Measurements from ENCODE around the gene CFB.

The CFB gene

DNA sequence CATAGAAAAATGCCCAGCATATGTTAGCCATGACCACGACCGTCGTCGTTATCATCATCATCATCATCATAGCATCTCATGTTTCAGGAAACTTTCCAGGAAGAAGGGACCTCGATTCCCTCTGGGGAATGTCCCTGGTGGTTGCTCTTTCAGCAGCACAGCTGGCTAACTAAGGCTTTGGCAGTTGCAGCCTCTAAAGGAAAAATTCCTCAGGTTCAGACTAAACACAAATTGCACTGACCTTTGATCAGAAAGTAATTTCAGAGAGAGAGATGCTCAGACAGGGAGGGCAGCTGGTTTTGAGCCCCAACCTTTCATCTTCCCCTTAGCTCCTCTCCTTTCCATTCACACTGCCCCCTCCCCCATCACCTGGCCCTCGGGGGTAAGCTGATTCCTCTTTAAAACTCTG lies 5.6 kb upstream of the CFB start:
- no peak for DNase-seq (ENCODE audit: low read depth)
- no peak overlapping the region for H3K4me3 ChIP-seq (ENCODE audit: low read depth, low read length)
- TF ChIP-seq, protein P1, sequence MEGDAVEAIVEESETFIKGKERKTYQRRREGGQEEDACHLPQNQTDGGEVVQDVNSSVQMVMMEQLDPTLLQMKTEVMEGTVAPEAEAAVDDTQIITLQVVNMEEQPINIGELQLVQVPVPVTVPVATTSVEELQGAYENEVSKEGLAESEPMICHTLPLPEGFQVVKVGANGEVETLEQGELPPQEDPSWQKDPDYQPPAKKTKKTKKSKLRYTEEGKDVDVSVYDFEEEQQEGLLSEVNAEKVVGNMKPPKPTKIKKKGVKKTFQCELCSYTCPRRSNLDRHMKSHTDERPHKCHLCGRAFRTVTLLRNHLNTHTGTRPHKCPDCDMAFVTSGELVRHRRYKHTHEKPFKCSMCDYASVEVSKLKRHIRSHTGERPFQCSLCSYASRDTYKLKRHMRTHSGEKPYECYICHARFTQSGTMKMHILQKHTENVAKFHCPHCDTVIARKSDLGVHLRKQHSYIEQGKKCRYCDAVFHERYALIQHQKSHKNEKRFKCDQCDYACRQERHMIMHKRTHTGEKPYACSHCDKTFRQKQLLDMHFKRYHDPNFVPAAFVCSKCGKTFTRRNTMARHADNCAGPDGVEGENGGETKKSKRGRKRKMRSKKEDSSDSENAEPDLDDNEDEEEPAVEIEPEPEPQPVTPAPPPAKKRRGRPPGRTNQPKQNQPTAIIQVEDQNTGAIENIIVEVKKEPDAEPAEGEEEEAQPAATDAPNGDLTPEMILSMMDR (IDR thresholded peaks at IDR 0.05; ENCODE audit: control insufficient read depth, extremely low read depth, insufficient read depth) = no peak

DNA sequence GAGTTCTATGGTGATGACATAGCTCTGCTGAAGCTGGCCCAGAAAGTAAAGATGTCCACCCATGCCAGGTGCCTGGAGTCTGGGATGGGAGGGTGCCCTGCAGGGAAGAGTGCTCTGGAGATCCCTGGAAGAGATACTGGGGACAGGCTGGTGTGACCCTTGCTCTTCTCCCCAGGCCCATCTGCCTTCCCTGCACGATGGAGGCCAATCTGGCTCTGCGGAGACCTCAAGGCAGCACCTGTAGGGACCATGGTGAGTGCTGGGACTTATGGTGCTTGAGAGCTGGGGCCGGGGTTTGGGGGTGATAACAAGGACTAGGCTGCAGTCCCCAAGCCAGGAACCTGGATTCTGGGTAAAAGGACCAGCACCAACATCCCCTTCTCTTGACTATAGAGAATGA lies 2.2 kb upstream of the CFB start:
- no peak overlapping the region for H3K4me3 ChIP-seq (ENCODE audit: low read depth, low read length)
- TF ChIP-seq, protein P1 (IDR thresholded peaks at IDR 0.05; ENCODE audit: control insufficient read depth, extremely low read depth, insufficient read depth) = no peak
- no peak for DNase-seq (ENCODE audit: low read depth)

DNA sequence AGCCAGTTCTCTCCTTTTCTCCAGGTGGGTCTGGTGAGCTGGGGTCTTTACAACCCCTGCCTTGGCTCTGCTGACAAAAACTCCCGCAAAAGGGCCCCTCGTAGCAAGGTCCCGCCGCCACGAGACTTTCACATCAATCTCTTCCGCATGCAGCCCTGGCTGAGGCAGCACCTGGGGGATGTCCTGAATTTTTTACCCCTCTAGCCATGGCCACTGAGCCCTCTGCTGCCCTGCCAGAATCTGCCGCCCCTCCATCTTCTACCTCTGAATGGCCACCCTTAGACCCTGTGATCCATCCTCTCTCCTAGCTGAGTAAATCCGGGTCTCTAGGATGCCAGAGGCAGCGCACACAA lies 765 bp upstream of the CFB start:
- TF ChIP-seq, protein P1 (IDR thresholded peaks at IDR 0.05; ENCODE audit: control insufficient read depth, extremely low read depth, insufficient read depth) = no peak
- no peak overlapping the region for H3K4me3 ChIP-seq (ENCODE audit: low read depth, low read length)
- no peak for DNase-seq (ENCODE audit: low read depth)

DNA sequence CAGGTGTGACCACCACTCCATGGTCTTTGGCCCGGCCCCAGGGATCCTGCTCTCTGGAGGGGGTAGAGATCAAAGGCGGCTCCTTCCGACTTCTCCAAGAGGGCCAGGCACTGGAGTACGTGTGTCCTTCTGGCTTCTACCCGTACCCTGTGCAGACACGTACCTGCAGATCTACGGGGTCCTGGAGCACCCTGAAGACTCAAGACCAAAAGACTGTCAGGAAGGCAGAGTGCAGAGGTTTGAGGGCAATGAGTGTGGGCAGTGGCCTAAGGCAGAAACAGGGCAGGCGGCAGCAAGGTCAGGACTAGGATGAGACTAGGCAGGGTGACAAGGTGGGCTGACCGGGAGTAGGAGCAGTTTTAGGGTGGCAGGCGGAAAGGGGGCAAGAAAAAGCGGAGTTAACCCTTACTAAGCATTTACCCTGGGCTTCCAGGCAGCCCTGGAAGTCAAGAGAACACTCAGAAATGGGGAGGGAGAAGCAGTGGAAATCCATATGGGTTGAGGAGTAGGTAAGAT lies 533 bp downstream of the CFB start:
- TF ChIP-seq, protein P1 (IDR thresholded peaks at IDR 0.05; ENCODE audit: control insufficient read depth, extremely low read depth, insufficient read depth) = no peak
- H3K4me3 ChIP-seq (ENCODE audit: low read depth, low read length) = no peak overlapping the region
- DNase-seq (ENCODE audit: low read depth) = no peak

DNA sequence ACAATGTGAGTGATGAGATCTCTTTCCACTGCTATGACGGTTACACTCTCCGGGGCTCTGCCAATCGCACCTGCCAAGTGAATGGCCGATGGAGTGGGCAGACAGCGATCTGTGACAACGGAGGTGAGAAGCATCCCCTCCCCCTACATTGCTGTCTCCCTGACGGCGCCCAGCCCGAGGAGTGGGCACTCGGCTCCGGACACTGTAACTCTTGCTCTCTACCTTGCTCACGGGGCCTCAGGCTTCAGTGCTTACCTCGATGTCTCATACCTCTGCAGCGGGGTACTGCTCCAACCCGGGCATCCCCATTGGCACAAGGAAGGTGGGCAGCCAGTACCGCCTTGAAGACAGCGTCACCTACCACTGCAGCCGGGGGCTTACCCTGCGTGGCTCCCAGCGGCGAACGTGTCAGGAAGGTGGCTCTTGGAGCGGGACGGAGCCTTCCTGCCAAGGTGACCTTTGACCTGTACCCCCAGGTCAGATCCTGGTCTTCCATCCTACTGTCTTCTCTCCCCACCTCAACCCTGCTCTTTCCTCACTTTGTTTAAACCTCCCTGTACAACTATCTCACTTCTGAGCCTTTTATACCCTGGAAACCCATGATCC lies 1.3 kb downstream of the CFB start:
- TF ChIP-seq, protein P1 (IDR thresholded peaks at IDR 0.05; ENCODE audit: control insufficient read depth, extremely low read depth, insufficient read depth) = no peak
- DNase-seq (ENCODE audit: low read depth) = no peak
- no peak overlapping the region for H3K4me3 ChIP-seq (ENCODE audit: low read depth, low read length)

DNA sequence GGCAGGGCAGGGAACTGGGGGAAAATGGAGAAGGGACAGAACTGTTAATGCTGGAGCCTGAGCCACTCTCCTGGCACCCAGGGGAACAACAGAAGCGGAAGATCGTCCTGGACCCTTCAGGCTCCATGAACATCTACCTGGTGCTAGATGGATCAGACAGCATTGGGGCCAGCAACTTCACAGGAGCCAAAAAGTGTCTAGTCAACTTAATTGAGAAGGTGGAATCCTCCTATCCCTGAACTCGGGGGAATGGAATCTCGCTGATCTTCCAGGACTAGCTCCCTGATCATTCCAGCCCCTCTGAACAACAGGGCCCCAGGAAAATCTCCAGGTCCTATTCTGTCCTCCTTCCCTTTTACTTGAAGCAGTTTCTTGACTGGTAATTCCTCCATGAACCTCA lies 2.0 kb downstream of the CFB start:
- DNase-seq (ENCODE audit: low read depth) = no peak
- H3K4me3 ChIP-seq (ENCODE audit: low read depth, low read length) = no peak overlapping the region
- TF ChIP-seq, protein P1 (IDR thresholded peaks at IDR 0.05; ENCODE audit: control insufficient read depth, extremely low read depth, insufficient read depth) = no peak

DNA sequence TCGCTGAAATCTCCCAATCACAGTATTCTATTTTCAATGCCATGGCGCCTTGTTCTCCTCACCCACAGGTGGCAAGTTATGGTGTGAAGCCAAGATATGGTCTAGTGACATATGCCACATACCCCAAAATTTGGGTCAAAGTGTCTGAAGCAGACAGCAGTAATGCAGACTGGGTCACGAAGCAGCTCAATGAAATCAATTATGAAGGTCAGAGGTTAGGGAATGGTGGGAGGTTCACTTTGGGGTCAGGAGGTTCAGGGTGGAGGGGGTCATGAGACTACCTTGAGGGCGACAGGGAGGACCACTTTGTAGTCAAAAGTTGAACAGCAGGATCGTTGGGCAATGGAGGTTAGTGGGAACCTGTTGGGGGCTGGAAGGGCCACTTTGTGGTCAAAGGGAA lies 2.4 kb downstream of the CFB start:
- DNase-seq (ENCODE audit: low read depth) = no peak
- no peak overlapping the region for H3K4me3 ChIP-seq (ENCODE audit: low read depth, low read length)
- TF ChIP-seq, protein P1 (IDR thresholded peaks at IDR 0.05; ENCODE audit: control insufficient read depth, extremely low read depth, insufficient read depth) = no peak

Measured in LNCaP clone FGC (cell line).